Stimulated activated CD8-positive, alpha-beta memory T cell treated with anti-CD3 and anti-CD28 coated beads, Interleukin-7, amount 100 ng/mL, for 48 hours (primary cell): Measurements from ENCODE around the gene ARRB1.
"Not testable (repeated sequence)": the region's sequence is repeated elsewhere in the genome, so short reads cannot be mapped to it uniquely, and the experiment has no call there.

Experiments used
- DNase-seq, 2 donors: peaks; one replicate each; pipeline ENCODE4 v3.0.0-alpha.2; 2020; ENCODE audit warnings: low read depth in 1 of 2; ENCODE audit errors: extremely low read depth in 1 of 2

ARRB1 gene

GRCh38 chr11:75351541-75351790 is at the start of gene ARRB1:
Gene ARRB1 (minus strand): TSS chr11:75351661. CDS start chr11:75351607, 54 bp downstream.
- DNase-seq = peak in 1 of 2 donors; percentile 19

DNA sequence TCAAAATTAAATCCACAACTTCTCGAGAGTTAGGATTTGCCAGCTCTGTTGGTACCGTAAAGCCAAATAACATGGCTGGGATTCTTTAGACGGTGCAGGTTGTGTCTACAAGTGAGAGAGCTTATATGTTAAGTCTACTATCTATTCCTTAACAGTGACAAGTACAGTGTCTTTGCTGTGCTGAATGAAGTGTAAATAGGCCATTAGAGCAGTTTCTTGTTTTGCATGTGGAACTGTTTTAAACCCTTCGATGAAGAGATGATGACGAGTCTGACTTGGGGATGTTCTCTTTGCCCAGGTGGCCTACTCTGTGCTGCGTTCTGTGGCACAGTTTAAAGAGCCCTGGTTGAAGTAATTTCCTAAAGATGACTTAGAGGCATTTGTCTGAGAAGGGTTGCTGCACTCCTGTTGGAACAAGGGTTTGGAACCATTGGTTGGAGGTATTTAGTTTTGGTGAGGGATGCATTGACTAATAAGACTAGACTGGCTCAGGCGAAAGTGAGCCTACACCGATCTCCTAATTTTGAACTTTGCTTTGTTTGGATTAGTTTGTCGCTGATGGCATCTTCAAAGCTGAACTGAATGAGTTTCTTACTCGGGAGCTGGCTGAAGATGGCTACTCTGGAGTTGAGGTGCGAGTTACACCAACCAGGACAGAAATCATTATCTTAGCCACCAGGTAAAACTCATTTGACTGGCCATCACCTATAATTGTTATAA is 48.8 kb upstream of the ARRB1 start:
- no peak for DNase-seq

DNA sequence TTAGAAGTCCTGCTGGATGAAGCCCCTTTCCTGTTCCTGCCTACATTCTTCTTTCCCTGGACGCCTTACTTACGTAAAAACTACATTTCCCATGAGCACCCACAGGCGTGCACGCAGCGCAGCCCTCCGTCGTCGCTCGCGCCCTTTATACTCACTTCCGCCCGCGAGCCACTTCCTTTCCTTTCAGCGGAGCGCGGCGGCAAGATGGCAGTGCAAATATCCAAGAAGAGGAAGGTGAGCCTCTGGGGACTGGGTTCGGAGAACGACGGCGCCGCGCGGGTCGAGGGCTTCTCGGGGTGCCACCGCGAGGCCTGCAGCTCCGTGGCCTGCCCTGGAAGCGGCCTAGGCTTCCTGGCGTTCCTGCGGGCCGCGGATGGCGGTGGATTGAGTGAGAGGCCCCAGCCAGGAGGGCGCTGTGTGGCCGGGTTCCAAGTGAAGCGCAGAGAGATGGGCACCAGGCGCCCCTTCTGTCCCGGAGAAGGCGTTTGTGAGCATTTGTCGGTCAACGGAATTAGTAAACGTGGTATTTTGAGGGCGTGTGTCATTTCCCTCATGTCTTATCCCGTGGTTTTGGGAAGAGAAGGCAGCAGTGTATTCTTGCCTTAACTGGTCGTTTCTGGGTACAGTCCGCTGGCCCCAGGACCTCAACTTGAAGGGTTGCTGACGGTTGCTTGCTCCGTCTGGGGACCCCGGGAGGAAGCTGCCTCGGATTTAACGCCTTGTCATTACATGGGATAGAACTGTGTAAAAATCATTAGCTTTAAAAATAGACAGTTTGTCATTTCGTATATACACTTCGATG is 48.1 kb upstream of the ARRB1 start, which contains the start of gene RPS3:
Gene RPS3 (plus strand): TSS at position 175 of the 802 bp plus-strand sequence. CDS start 30 bp downstream, at position 205.
- DNase-seq = peak; percentile 71 to 84

GRCh38 chr11:75398906-75399305 is 47.4 kb upstream of the ARRB1 start:
- no peak for DNase-seq

DNA sequence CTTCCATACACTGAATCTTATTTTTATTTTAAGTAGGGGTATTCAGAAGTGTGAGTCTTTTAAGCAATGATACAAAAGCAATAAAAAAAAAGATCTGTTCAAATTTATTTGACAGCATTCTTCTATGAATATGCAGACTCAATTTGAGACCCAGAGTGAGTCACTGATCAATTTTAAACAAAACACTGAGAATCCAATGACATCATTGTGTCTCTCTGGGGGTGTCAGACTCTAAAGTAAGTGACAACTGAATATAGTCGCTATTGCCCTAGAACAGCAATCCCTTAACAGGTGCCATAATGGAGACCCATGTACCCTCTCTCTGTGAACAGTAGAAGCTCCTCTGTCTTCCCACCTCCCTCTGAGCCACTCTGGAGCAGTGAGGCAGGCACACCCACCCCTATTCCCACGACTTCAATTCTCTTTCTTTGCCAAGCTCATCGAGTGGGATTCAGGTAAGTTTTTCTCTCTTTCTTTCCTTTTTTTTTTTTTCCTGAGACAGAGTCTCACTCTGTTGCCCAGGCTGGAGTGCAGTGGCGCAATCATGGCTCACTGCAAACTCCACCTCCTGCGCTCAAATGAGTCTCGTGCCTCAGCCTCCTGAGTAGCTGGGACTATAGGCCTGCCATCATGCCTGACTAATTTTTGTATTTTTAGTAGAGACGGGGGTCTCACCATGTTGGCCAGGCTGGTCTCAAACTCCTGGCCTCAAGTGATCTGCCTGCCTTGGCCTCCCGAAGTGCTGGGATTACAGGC is 42.8 kb upstream of the ARRB1 start:
- DNase-seq = no peak

DNA sequence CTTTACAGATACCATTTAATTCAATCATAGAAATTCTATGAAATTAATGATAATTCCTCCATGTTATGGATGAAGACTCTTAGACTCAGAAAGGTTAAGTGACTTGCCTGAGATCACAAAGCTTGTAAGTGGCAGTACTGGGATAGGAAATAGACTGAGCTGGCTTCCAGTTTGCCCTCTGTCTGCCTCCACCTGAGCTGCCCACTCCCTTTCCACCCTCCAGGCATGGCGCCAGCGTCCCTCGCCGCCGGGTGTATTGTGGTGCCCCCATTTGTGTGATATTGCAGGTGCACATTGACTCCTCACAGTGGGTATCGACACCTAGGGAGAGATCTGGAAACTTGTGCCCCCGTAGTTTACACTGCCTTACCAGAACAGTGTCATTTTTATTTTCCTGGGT is 38.5 kb upstream of the ARRB1 start:
- no peak for DNase-seq

DNA sequence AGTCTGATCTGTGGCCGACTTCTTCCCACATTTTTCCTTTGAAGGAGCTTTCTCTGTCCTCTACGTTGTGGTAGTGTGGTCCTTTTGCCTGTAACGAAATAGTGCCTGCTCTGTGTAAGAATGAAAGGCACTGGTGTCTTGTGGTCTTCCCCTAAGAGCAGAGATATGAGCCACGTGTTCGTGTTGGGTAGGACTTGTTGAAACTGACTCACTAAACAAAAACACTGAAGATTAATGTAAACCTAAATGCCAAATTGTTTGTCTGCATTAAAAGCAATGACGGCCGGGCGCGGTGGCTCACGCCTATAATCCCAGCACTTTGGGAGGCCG is 37.8 kb upstream of the ARRB1 start:
- DNase-seq = no peak

GRCh38 chr11:75388386-75389275 is 37.2 kb upstream of the ARRB1 start:
- DNase-seq = peak; percentile 27 to 43

- no peak for DNase-seq
Observed at GRCh38 chr11:75387736-75388294, 36.4 kb upstream of the ARRB1 start.

- DNase-seq = no peak
Observed at GRCh38 chr11:75386942-75387630, 35.6 kb upstream of the ARRB1 start.

DNA sequence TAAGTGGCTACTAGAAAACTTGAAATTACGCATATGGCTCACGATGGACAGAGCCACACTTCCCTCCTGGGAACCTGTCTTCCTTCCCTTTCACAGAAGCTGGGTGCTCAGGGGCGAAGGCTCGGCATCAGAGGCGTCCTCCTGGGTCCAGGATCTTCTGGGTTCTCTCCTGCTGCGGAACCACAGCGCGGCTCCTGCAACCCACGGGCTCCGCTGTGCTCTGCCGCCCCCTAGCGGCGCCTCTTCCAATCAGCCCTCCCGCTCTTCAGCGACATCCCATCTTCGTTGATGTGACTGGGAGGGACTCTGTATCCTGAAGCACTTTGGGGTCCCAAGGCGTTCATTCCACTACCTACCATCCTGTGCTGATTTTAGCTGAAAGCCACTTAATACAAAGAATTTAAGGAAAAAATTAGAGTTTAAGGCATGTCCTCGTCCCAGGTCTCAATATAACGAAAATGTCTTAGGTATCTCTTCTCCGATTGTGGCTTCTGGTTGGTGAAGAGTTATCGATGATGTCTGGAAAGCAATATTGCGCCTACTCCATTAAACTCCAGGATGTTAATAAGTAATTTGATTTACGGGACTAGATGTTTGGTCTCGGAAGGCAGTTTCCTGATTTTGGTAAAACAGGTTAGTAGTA is 33.1 kb upstream of the ARRB1 start:
- DNase-seq = peak in 1 of 2 donors; percentile 37

DNA sequence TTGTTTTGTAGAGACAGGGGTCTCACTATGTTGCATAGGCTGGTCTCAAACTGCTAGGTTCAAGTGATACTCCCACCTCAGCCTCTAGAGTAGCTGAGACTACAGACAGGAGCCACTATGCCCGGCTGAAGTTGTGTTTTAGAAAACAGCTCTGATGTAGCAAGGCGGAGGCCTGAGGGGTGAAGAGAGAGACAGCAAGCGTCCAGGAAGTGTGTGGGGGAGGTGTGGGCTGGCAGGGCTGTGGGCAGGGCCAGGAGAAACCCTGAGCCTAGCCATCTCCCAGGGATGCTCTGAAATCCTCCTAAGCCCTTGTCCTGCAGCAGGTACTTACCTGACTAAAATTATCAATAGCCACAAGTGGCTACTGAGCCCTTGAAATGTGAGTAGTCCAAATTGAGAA is 31.8 kb upstream of the ARRB1 start:
- no peak for DNase-seq

DNA sequence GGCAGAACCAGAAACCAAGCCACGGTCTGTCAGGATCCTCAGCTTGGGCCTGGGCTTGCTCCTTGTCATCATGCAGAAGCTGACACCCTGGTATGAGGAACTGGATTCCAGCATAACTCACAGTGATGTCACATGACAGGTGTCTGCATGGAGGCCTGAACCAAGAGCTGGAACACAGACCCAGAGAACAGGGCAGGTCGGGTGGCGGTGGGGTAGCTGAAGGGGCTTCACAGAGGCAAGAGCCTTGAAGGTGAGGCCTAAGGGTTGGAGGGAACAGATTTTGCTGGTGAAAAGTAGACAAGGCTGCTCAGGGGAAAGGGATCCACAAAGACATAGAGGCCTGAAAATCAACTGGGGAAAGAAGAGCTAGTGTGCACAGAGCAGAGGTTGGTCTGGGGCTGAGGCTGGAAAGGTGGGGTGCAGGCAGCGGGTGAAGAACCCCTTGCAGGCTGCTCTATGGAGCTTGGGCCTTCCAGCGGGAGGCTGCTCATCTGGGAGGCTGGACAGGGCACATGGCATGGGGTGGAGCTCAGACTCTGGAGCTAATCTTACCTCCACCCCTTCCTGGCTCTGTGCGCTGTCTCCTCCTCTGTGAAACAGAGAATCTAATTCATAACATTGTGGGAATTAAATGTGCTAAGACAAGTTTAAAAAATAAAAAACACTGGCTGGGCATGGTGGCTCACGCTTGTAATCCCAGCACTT is 29.4 kb upstream of the ARRB1 start:
- no peak for DNase-seq

DNA sequence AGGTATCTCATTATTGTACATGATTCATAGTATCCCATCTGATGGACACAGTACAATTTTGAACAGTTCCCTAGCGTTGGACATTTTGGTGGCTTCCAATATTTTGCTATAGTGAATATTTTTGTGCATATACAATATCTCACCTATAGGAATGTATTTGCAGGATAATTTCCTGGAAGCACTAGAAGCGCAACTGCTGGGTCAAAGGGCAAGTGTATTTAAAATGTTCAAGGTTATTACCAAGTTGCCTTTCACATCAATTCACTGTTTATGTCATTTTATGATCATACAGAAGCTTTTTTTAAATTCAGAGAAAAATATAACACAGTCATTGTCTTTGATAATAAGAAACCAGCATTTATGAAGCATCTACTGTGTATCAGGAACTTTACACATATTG is 28.8 kb upstream of the ARRB1 start:
- no peak for DNase-seq

- not testable (repeated sequence) for DNase-seq
Observed at GRCh38 chr11:75378776-75379175, 27.3 kb upstream of the ARRB1 start.

DNA sequence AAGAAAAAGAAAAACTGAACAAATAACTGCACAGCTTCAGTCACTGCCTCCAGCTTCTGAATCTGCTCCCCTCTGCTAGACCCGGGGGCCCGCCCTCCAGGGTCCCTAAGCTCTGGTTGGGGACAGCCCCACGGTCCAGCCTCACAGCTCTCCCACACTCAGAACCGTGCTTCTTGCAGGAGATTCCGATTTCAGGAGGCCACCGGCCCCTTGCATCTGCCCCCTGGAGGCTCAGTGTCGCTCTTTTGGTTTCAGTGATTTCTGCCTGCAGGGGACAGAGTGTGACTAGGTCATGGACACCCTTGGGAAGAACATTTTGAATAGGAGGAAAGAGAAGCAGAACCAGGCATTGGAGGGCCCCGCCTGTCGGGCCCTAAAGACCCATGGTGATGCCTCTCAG is 24.7 kb upstream of the ARRB1 start:
- no peak for DNase-seq

DNA sequence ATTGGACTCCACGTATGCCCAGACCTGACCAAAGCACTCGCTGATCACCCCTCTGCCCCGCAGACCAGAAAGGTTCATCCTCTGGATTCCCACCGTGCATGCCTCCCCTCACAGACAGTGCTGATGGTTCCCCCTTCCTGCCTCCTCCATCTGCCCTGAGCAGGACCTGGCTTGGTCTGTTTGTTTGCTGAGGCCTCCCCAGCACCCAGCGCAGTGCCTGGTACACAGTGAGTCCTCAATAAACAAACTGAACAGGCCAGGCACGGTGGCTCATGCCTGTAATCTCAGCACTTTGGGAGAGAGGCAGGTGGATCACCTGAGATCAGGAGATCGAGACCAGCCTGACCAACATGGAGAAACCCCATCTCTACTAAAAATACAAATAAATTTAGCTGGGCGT is 24.2 kb upstream of the ARRB1 start:
- DNase-seq = no peak

DNA sequence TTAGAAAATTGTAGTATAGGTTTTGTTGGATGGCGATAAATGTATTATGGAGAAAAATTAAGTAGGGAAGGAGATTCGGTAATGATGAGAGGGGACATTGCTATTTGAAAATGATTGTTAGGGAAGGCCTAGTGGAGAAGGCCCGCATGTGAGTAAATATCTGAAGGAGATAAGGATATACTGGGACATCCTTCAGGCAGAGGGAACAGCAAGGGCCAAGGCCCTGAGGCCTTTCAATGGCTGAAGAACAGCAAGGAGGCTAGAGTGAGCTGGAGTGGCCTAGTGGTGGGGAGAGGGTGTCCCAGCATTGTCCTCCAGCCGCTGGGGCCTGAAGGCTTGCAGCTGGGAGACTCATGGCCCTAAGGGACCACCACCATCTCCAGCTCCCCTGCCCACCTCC is 23.2 kb upstream of the ARRB1 start:
- DNase-seq = no peak

- DNase-seq = no peak
Observed at GRCh38 chr11:75373201-75373600, 21.7 kb upstream of the ARRB1 start.
